Esophagus (tissue), 2 donors: ENCODE measurements around the gene POLA2. TPM values are rescaled to one million over a fixed set of nuclear protein-coding genes. Genes with fewer than 3 reads are reported as not detected.
"Not testable (repeated sequence)": the region's sequence is repeated elsewhere in the genome, so short reads cannot be mapped to it uniquely, and the experiment has no call there.

Experiments used
- H3K27ac ChIP-seq, 2 donors: one replicate each; pipeline ENCODE4 v1.5.1; 2013; ENCODE audit warnings: low read depth in 2 of 2, mild to moderate bottlenecking in 2 of 2, inconsistent platforms in 1 of 2, low read length in 1 of 2, moderate library complexity in 1 of 2
- H3K27me3 ChIP-seq, 2 donors: one replicate each; pipeline ENCODE4 v1.6.1; 2013; ENCODE audit warnings: low read length in 2 of 2, control low read depth in 1 of 2, mild to moderate bottlenecking in 1 of 2; ENCODE audit not compliant: insufficient read depth in 2 of 2, control insufficient read depth in 1 of 2
- H3K36me3 ChIP-seq, 2 donors: one replicate each; pipeline ENCODE4 v1.6.1; 2013; ENCODE audit warnings: low read length in 1 of 2; ENCODE audit not compliant: control insufficient read depth in 2 of 2, insufficient read depth in 2 of 2
- H3K4me1 ChIP-seq, 2 donors: one replicate each; pipeline ENCODE4 v1.6.1; 2013; ENCODE audit warnings: low read length in 1 of 2; ENCODE audit not compliant: control insufficient read depth in 2 of 2, insufficient read depth in 2 of 2
- H3K4me3 ChIP-seq, 2 donors: one replicate each; pipeline ENCODE4 v1.5.1; 2013; ENCODE audit warnings: low read length in 2 of 2, mild to moderate bottlenecking in 2 of 2, low read depth in 1 of 2, moderate library complexity in 1 of 2
- H3K9me3 ChIP-seq, 2 donors: one replicate each; pipeline ENCODE4 v1.6.1; 2013; ENCODE audit warnings: mild to moderate bottlenecking in 2 of 2, low read depth in 1 of 2, low read length in 1 of 2, moderate library complexity in 1 of 2; ENCODE audit not compliant: control insufficient read depth in 2 of 2, insufficient read depth in 1 of 2
- WGBS, 2 donors: extraction: QIAGEN DNeasy Blood & Tissue Kit; methylation state at CpG; one replicate each; pipeline ENCODE4 v1.1.7; 2013; 5-methylcytosine and 5-hydroxymethylcytosine counted together
- polyA plus RNA-seq, 2 donors: library from polyadenylated mRNA; stranded (reverse); fragments of 200-250 nt; gene quantifications; one replicate each; pipeline ENCODE4 v1.2.3, GENCODE V29; 2013
- donor health status: healthy with polysubstance abuse.
- donor health status: Bipolar disorder and iron deficiency.

POLA2 gene
- polyA plus RNA-seq, 2 donors: 8.5 to 9.2 TPM

DNA sequence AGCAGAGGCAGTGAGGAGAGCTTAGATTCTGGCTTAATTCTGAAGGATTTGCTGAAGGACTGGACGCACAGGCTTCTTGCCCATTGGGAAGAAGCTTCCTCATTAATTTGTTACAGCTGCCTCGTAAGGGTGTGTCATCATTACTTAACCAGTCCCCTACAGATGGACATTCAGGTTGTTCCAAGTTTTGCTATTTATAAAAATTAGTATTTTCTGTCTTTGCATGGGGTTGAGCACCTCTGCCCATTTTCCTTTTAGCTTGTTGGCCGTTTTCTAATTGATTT lies 41.9 kb upstream of the POLA2 start:
- Histone ChIP-seq H3K27me3 (no peaks in the 10 kb centered on the region), H3K4me3 (no peak overlapping the region), H3K9me3 (no peaks in the 10 kb centered on the region), H3K4me1 (no peaks in the 10 kb centered on the region), H3K27ac (peak overlapping the region in 1 of 2 donors; percentile 6), H3K36me3 (peaks cover 0 to 6% of the 10 kb centered on the region in 2 donors)
- WGBS, 2 donors: 58 to 68% methylated on average over 3 of the region's 3 CpGs

DNA sequence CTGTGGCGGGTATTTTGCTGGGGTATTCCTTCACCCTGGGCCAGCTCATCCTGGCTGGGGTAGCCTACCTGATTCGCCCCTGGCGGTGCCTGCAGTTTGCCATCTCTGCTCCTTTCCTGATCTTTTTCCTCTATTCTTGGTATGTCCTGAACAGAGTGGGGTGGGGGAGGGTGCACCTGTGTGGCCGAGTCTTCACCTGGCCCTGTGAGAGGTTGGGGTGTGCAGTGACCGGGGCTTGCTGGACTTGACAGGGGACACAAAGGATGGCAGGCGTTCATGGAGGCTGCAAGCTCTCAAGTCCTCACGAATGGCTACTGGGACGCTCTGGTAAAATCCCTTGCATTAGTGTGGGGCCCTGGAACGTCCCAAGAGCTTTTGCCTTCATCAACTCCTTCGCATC lies 40.7 kb upstream of the POLA2 start:
- peaks cover 0 to 6% of the 10 kb centered on the region in 2 donors for H3K36me3 ChIP-seq
- no peak overlapping the region for H3K27ac ChIP-seq
- no peaks in the 10 kb centered on the region for H3K9me3 ChIP-seq
- H3K4me1 ChIP-seq: peaks cover 2 to 3% of the 10 kb centered on the region in 2 donors
- no peaks in the 10 kb centered on the region for H3K27me3 ChIP-seq
- 94 to 95% methylated on average over 10 of the region's 10 CpGs for WGBS, 2 donors
- no peak overlapping the region for H3K4me3 ChIP-seq

- WGBS, 2 donors: 85 to 88% methylated on average over 8 of the region's 8 CpGs
- H3K27me3 ChIP-seq: no peaks in the 10 kb centered on the region
- peaks cover 2 to 3% of the 10 kb centered on the region in 2 donors for H3K4me1 ChIP-seq
- H3K27ac ChIP-seq: no peak overlapping the region
- H3K4me3 ChIP-seq: no peak overlapping the region
- no peaks in the 10 kb centered on the region for H3K9me3 ChIP-seq
- peaks cover 0 to 4% of the 10 kb centered on the region in 2 donors for H3K36me3 ChIP-seq
These were observed 38.8 kb upstream of the POLA2 start for GRCh38 chr11:65223011-65223410.

- Histone ChIP-seq H3K36me3 (peaks cover 0 to 3% of the 10 kb centered on the region in 2 donors), H3K4me1 (peaks cover 2 to 3% of the 10 kb centered on the region in 2 donors), H3K27me3 (no peaks in the 10 kb centered on the region), H3K9me3 (no peaks in the 10 kb centered on the region), H3K4me3 (no peak overlapping the region), H3K27ac (peak overlapping the region; percentile 81 to 93)
- WGBS, 2 donors: 26 to 37% methylated on average over 5 of the region's 5 CpGs
These were observed 36.9 kb upstream of the POLA2 start for GRCh38 chr11:65224930-65225278.

DNA sequence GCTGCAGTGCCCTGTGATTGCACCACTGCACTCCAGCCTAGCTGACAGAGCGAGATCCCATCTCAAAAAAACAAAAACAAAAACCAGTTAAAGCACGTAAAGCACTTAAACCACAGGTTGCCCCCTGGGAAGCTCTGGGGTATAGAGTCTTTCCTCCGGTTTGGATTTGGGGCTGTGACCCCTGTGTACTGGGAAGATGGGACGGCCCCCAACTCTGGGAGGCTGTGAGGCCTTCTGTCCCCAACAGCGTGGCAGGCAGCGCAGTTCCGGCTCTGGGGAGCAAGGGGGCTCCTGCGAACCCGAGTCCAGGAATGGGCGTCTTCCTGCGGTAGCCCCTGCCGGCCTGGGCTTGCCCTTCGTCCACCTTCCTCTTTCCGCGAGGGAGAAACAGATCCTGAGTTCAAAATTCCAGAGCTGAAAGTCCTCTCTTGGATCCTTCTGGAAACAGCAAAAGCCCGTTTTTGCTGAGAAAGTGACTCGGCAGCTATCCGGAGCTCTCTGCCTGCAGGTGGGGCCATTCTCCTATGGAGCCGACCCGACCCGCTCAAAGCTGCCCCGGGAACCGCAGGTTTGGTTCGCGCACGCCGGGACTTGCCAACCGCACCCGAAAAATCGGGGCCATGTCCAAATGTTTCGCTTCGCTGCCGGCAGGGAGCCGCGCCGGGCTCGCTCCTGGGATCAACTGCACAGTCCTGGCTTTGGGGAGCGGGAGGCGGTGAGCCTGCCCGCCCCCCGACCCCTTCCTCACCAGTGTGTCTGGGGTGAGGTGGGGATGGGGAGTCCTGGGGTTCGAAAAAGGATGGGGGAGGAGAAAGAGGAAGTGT lies 36.3 kb upstream of the POLA2 start:
- Histone ChIP-seq H3K27me3 (no peaks in the 10 kb centered on the region), H3K27ac (peak overlapping the region; percentile 81 to 93), H3K9me3 (no peaks in the 10 kb centered on the region), H3K4me1 (peaks cover 2 to 3% of the 10 kb centered on the region in 2 donors), H3K36me3 (peaks cover 0 to 3% of the 10 kb centered on the region in 2 donors), H3K4me3 (peak overlapping the region; percentile 16 to 32)
- WGBS, 2 donors: 4 to 9% methylated on average over 42 of the region's 42 CpGs

DNA sequence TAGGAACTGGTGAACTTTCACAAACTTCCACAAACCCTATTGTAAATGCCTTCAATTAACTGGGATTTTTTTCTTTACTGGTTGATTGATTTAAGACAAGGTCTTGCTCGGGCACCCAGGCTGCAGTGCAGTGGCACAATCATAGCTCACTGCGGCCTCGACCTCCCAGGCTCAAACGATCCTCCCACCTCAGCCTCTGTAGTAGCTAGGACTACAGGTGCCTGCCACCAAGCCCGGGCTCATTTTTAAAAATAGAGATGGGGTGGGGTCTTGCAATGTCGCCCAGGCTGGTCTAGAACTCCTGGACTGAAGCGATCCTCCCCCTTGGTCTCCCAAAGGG lies 35.7 kb upstream of the POLA2 start:
- Histone ChIP-seq H3K4me1 (peaks cover 2 to 3% of the 10 kb centered on the region in 2 donors), H3K27me3 (no peaks in the 10 kb centered on the region), H3K9me3 (no peaks in the 10 kb centered on the region), H3K36me3 (peaks cover 0 to 3% of the 10 kb centered on the region in 2 donors), H3K27ac (peak overlapping the region; percentile 66 to 81), H3K4me3 (peak overlapping the region; percentile 16 to 32)
- 45 to 47% methylated on average over 7 of the region's 7 CpGs for WGBS, 2 donors

DNA sequence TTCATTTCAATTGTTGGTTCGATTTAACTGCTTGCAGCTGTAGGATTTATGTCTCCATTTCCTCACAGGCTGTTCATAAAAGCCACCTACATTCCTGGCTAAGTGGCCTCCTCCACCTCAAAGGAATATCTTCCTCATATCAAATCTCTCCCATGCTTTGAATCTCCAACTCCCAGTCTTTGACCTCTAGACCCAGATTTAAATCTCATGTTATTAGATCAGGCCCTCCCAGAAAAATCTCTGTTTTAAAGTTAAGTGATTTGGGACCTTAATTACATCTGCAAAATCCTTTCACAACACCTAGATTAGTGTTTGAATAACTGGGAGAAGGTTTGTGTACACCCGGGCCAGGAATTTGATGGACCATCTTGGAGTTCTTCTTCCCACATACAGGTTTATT lies 33.9 kb upstream of the POLA2 start:
- no peak overlapping the region for H3K27ac ChIP-seq
- peaks cover 2 to 3% of the 10 kb centered on the region in 2 donors for H3K4me1 ChIP-seq
- H3K4me3 ChIP-seq: no peak overlapping the region
- no peaks in the 10 kb centered on the region for H3K9me3 ChIP-seq
- peaks cover 0 to 3% of the 10 kb centered on the region in 2 donors for H3K36me3 ChIP-seq
- H3K27me3 ChIP-seq: no peaks in the 10 kb centered on the region
- WGBS, 2 donors: 83 to 87% methylated on average over 2 of the region's 2 CpGs

GRCh38 chr11:65236194-65237059 lies 25.3 kb upstream of the POLA2 start:
- no peak overlapping the region for H3K27ac ChIP-seq
- H3K4me3 ChIP-seq: no peak overlapping the region
- no peaks in the 10 kb centered on the region for H3K9me3 ChIP-seq
- H3K4me1 ChIP-seq: no peaks in the 10 kb centered on the region
- peaks cover 0 to 4% of the 10 kb centered on the region in 2 donors for H3K36me3 ChIP-seq
- no peaks in the 10 kb centered on the region for H3K27me3 ChIP-seq
- WGBS, 2 donors: 74 to 80% methylated on average over 23 of the region's 23 CpGs

GRCh38 chr11:65238302-65238701 lies 23.5 kb upstream of the POLA2 start:
- WGBS, 2 donors: 66% methylated on average over 4 of the region's 6 CpGs
- not testable (repeated sequence) for H3K4me3 ChIP-seq, H3K27ac ChIP-seq, H3K4me1 ChIP-seq, H3K27me3 ChIP-seq, H3K9me3 ChIP-seq, H3K36me3 ChIP-seq
